IMR-90 (cell line): ENCODE measurements around the gene PIGN. TPM values are rescaled to one million over a fixed set of nuclear protein-coding genes. Genes with fewer than 3 reads are reported as not detected.

Experiments
- ATAC-seq: fragments of 200-7000 bp; cut with Tn5 transposase; 2 replicates; pipeline ENCODE4 v1.9.1; 2020; ENCODE audit warnings: low read depth, mild to moderate bottlenecking, moderate library complexity
- BruUV-seq: library from RNA; stranded (reverse); fragments of 400-500 nt; replicated peaks from 2 replicates; lab custom pipeline; 2021; lab: Mats Ljungman, UMichigan
- CTCF ChIA-PET: fragments of 300-600 bp; formaldehyde crosslinking; extraction: SDS; loops from one replicate; lab custom pipeline; 2021; ENCODE audit warnings: antibody characterized with exemption; lab: Yijun Ruan, JAX
- POLR2A ChIA-PET: fragments of 300-600 bp; sonication (Branson Sonifier 250); formaldehyde crosslinking; loops from one replicate; lab custom pipeline; 2022; ENCODE audit warnings: antibody characterized with exemption; ENCODE audit not compliant: unreplicated experiment; lab: Charles Lee
- DNase-seq: peaks from one replicate; pipeline ENCODE4 v3.0.0; 2013
- H2AFZ ChIP-seq: replicated peaks from 2 replicates; pipeline ENCODE3; 2013; ENCODE audit warnings: low read length, mild to moderate bottlenecking; ENCODE audit not compliant: poor library complexity
- H2AK5ac ChIP-seq: 2 replicates; pipeline ENCODE4 v1.6.1; 2013; ENCODE audit warnings: low read depth, low read length, inconsistent platforms
- H2AK9ac ChIP-seq: replicated peaks from 2 replicates; pipeline ENCODE3; 2013; ENCODE audit warnings: mild to moderate bottlenecking, low read depth, low read length, moderate library complexity; ENCODE audit not compliant: poor library complexity
- H2BK120ac ChIP-seq: 2 replicates; pipeline ENCODE4 v1.6.1; 2013; ENCODE audit warnings: low read depth, low read length, inconsistent platforms
- H2BK15ac ChIP-seq: 3 replicates; pipeline ENCODE4 v1.6.1; 2013; ENCODE audit warnings: low read depth, low read length, inconsistent platforms
- H2BK20ac ChIP-seq: 2 replicates; pipeline ENCODE4 v1.6.1; 2013; ENCODE audit warnings: low read depth, mild to moderate bottlenecking, inconsistent platforms, low read length, moderate library complexity
- H2BK5ac ChIP-seq: 2 replicates; pipeline ENCODE4 v1.6.1; 2013; ENCODE audit warnings: mild to moderate bottlenecking, low read depth, low read length, inconsistent platforms; ENCODE audit not compliant: poor library complexity, severe bottlenecking
- H3K14ac ChIP-seq: replicated peaks from 2 replicates; pipeline ENCODE4 v1.6.1; 2013; ENCODE audit warnings: low read depth, low read length, inconsistent platforms
- H3K18ac ChIP-seq: 2 replicates; pipeline ENCODE4 v1.6.1; 2013; ENCODE audit warnings: low read depth, low read length, control low read depth
- H3K23ac ChIP-seq: 2 replicates; pipeline ENCODE4 v1.6.1; 2013; ENCODE audit warnings: low read depth, low read length, inconsistent platforms
- H3K27ac ChIP-seq: 2 replicates; pipeline ENCODE4 v1.5.1; 2013; ENCODE audit warnings: mild to moderate bottlenecking, control low read depth, low read length; ENCODE audit not compliant: insufficient read depth
- H3K27me3 ChIP-seq: 2 replicates; pipeline ENCODE4 v1.6.1; 2013; ENCODE audit warnings: low read length; ENCODE audit not compliant: control insufficient read depth, insufficient read depth
- H3K36me3 ChIP-seq: 2 replicates; pipeline ENCODE4 v1.6.1; 2013; ENCODE audit warnings: low read length, mixed read lengths; ENCODE audit not compliant: control insufficient read depth, insufficient read depth
- H3K4ac ChIP-seq: 2 replicates; pipeline ENCODE4 v1.6.1; 2013; ENCODE audit warnings: low read depth, low read length, inconsistent platforms
- H3K4me1 ChIP-seq: 2 replicates; pipeline ENCODE4 v1.6.1; 2013; ENCODE audit warnings: low read length, mixed read lengths; ENCODE audit not compliant: control insufficient read depth, insufficient read depth
- H3K4me2 ChIP-seq: 2 replicates; pipeline ENCODE4 v1.6.1; 2013; ENCODE audit warnings: low read depth, mild to moderate bottlenecking, control low read depth, low read length, moderate library complexity
- H3K4me3 ChIP-seq: 2 replicates; pipeline ENCODE4 v1.5.1; 2013; ENCODE audit warnings: low read depth, mild to moderate bottlenecking, control low read depth, low read length, moderate library complexity; ENCODE audit not compliant: insufficient read depth
- H3K56ac ChIP-seq: 2 replicates; pipeline ENCODE4 v1.6.1; 2013; ENCODE audit warnings: low read length, inconsistent platforms; ENCODE audit not compliant: insufficient read depth; ENCODE audit errors: extremely low read depth
- H3K79me1 ChIP-seq, 2 experiments: 2 replicates each; pipeline ENCODE4 v1.6.1; 2013; ENCODE audit warnings: low read length in 2 of 2, inconsistent platforms in 1 of 2, low read depth in 1 of 2
- H3K9ac ChIP-seq: 2 replicates; pipeline ENCODE4 v1.6.1; 2013; ENCODE audit warnings: low read depth, low read length, control low read depth
- H3K9me1 ChIP-seq: 2 replicates; pipeline ENCODE4 v1.6.1; 2013; ENCODE audit warnings: low read length, inconsistent platforms; ENCODE audit not compliant: insufficient read depth
- H3K9me3 ChIP-seq: 2 replicates; pipeline ENCODE4 v1.6.1; 2013; ENCODE audit warnings: low read length; ENCODE audit not compliant: control insufficient read depth, insufficient read depth
- H4K20me1 ChIP-seq: 2 replicates; pipeline ENCODE4 v1.6.1; 2013; ENCODE audit warnings: low read length, inconsistent platforms; ENCODE audit not compliant: insufficient read depth
- H4K5ac ChIP-seq: 2 replicates; pipeline ENCODE4 v1.6.1; 2013; ENCODE audit warnings: mild to moderate bottlenecking, low read depth, low read length, control low read depth
- H4K8ac ChIP-seq, 2 experiments: 2 replicates each; pipeline ENCODE4 v1.6.1; 2013; ENCODE audit warnings: low read depth in 2 of 2, low read length in 2 of 2, control low read depth in 1 of 2, inconsistent platforms in 1 of 2
- H4K91ac ChIP-seq: 2 replicates; pipeline ENCODE4 v1.6.1; 2013; ENCODE audit warnings: low read depth, low read length, inconsistent platforms; ENCODE audit not compliant: insufficient read depth
- BHLHE40 ChIP-seq: fragments of 150-350 bp; IDR thresholded peaks from 2 replicates; pipeline ENCODE4 v1.6.1; 2016; ENCODE audit warnings: mild to moderate bottlenecking, low read depth, low read length
- CEBPB ChIP-seq: IDR thresholded peaks from 2 replicates; pipeline ENCODE4 v1.6.1; 2012; ENCODE audit warnings: low read depth, low read length, improper control_type of control experiment
- MAFK ChIP-seq: IDR thresholded peaks from 2 replicates; pipeline ENCODE4 v1.6.1; 2012; ENCODE audit warnings: low read depth, low read length, improper control_type of control experiment
- NFE2L2 ChIP-seq: fragments of 150-350 bp; IDR thresholded peaks from 2 replicates; pipeline ENCODE4 v1.6.1; 2016; ENCODE audit warnings: low read depth, mild to moderate bottlenecking, low read length
- SMC3 ChIP-seq: fragments of 150-350 bp; IDR thresholded peaks from 2 replicates; pipeline ENCODE4 v1.6.1; 2016; ENCODE audit warnings: low read depth, mild to moderate bottlenecking, antibody characterized with exemption, low read length, moderate library complexity
- WGBS, 2 experiments: methylation state at CpG; one replicate each; pipeline versions ENCODE4 v1.1.5 to v1.1.7; 2013; ENCODE audit warnings: missing lambda C conversion rate in 2 of 2; ENCODE audit not compliant: insufficient read length in 1 of 2; ENCODE audit errors: extremely low coverage in 2 of 2; 5-methylcytosine and 5-hydroxymethylcytosine counted together
- dilution Hi-C: fragments of 300-500 bp; cut with HindIII; formaldehyde crosslinking; loops from one replicate; pipeline ENCODE4 v1.14.3; 2018; ENCODE audit warnings: low sequenced_read_pairs; ENCODE audit not compliant: unreplicated experiment
- in situ Hi-C: fragments of 300-500 bp; cut with MboI; formaldehyde crosslinking; loops from 3 replicates; pipeline ENCODE4 v1.14.3; 2019; ENCODE audit warnings: low sequenced_read_pairs, inconsistent platforms, mixed read lengths
- intact Hi-C: fragments of 100-400 bp; cut with micrococcal nuclease; formaldehyde crosslinking; loops from 2 replicates; pipeline ENCODE4 v1.10.0; 2022
- polyA plus RNA-seq, 3 experiments: library from polyadenylated mRNA; depleted of rRNA; stranded (reverse); fragments of >200 nt; gene quantifications; 2 replicates each; pipeline ENCODE4 v1.2.3, GENCODE V29; 2012; ENCODE audit warnings: low replicate concordance in 1 of 3
- total RNA-seq: library from RNA; depleted of rRNA; stranded (reverse); fragments of >200 nt; gene quantifications from 2 replicates; pipeline ENCODE4 v1.2.3, GENCODE V29; 2012

PIGN gene
- total and polyA plus RNA-seq, 2 of the 4 experiments (the other 2 are of a cell fraction): 9.0 to 17.9 TPM

DNA sequence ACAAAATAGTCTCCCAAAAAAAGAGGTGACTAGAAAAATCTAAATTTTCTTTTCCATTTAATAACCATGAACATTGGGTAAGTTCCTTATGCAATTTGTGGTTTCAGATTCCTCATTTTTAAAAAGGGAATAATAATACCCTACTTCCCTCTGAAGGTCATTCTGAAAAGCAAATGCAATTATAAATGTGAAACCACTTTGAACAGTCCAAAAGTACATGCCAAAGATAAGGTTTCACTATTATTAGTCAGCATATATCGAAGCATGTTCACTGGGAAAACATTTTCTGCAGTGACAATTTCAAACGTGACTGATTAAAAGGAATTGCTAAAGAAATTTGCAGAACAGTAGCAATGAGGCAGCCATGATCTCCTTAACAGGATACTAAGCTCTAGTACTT, 193.9 kb downstream of the PIGN start:
- in situ Hi-C loops: no loop called here
- H2BK5ac ChIP-seq: peak overlapping the region; percentile 99
- H2AFZ ChIP-seq: no peak overlapping the region
- no peak overlapping the region for H2AK9ac ChIP-seq
- H4K8ac ChIP-seq: peak overlapping the region; percentile 82 to 95
- H3K18ac ChIP-seq: peak overlapping the region; percentile 67; the same call in 1 of the 2 replicates
- H2BK120ac ChIP-seq: peak overlapping the region; percentile 99
- peak overlapping the region; percentile 97; the same call in 1 of the 2 replicates for H3K4ac ChIP-seq
- no peaks in the 10 kb centered on the region for H3K79me1 ChIP-seq
- DNase-seq: peak; percentile 72
- dilution Hi-C loops: no loop called here
- no TSS peak for BruUV-seq
- no peaks in the 10 kb centered on the region for H3K9me3 ChIP-seq
- peak overlapping the region; percentile 98; the same call in 2 of the 3 replicates for H2BK15ac ChIP-seq
- H3K4me2 ChIP-seq: peak overlapping the region; percentile 23; the same call in 1 of the 2 replicates
- H4K5ac ChIP-seq: peak overlapping the region; percentile 24; the same call in 1 of the 2 replicates
- no peak overlapping the region for H2AK5ac ChIP-seq
- H3K56ac ChIP-seq: peak overlapping the region; percentile 96
- ATAC-seq: peak; percentile 64
- H4K91ac ChIP-seq: peak overlapping the region; percentile 95
- H4K20me1 ChIP-seq: no peaks in the 10 kb centered on the region
- TF ChIP-seq MAFK (peak; percentile 60; the same call in 1 of the 2 replicates), NFE2L2 (no peak), BHLHE40 (peak; percentile 66; the same call in 1 of the 2 replicates), CEBPB (peak; percentile 29; the same call in 1 of the 2 replicates), SMC3 (no peak)
- ChIA-PET CTCF (no interaction called here), POLR2A (no interaction called here)
- intact Hi-C loops: loop anchor here (5.0 kb wide), 1 partner anchor 139 kb away; no protein-coding TSS in a partner anchor
- H3K9me1 ChIP-seq: peaks cover 14% of the 10 kb centered on the region
- peak overlapping the region; percentile 98 for H3K14ac ChIP-seq
- no peaks in the 10 kb centered on the region for H3K27me3 ChIP-seq
- peak overlapping the region; percentile 100 for H2BK20ac ChIP-seq
- H3K9ac ChIP-seq: no peak overlapping the region
- peak overlapping the region; percentile 97; the same call in 1 of the 2 replicates for H3K23ac ChIP-seq
- peaks cover 23% of the 10 kb centered on the region for H3K4me1 ChIP-seq
- peak overlapping the region; percentile 87; the same call in 1 of the 2 replicates for H3K27ac ChIP-seq
- WGBS, 2 experiments: no CpG with 5 or more reads among the region's 2 CpGs
- no peak overlapping the region for H3K4me3 ChIP-seq
- H3K36me3 ChIP-seq: no peaks in the 10 kb centered on the region
